GM18498 (cell line): Measurements from ENCODE around the gene NRGN.
A peak's percentile ranks its signal among the peaks of the same experiment; 100 is the strongest.

Source experiments
- ATAC-seq: cut with Tn5 transposase; IDR thresholded peaks from one replicate; pipeline ENCODE4 v1.9.1; 2021; ENCODE audit warnings: mild to moderate bottlenecking, moderate library complexity; ENCODE audit not compliant: unreplicated experiment

Gene NRGN

GRCh38 chr11:124738713-124739478 is 846 bp upstream of the NRGN start:
- no peak for ATAC-seq

- peak; percentile 45 for ATAC-seq
These were observed 638 bp downstream of the NRGN start for GRCh38 chr11:124740277-124740882.

- no peak for ATAC-seq
These were observed 2.8 kb downstream of the NRGN start for GRCh38 chr11:124742555-124742954.

DNA sequence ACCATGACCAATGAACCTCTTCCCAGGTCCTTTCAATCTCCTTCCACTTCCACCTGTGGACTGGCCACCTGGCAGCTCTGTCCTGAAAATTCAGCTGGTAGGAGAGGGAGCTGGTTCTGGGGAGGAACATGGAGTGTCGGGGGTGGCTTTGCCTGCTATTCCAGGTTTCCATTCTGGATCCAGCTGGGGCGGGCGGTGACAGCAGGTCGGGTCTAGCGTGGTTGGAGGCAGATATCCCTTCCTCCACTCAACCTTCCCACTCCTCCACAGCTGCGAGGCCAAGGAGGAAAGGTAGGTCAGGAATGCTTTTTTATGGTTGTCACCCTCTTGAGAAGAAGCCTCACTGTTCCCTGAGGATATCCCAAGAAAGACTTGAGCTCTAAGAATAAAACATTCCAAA is 3.3 kb downstream of the NRGN start:
- no peak for ATAC-seq

- ATAC-seq, result no peak
These were observed 5.6 kb downstream of the NRGN start for GRCh38 chr11:124745270-124745834.

GRCh38 chr11:124745835-124746620 is 6.3 kb downstream of the NRGN start:
- peak; percentile 26 for ATAC-seq

GRCh38 chr11:124746621-124747243 is 7.0 kb downstream of the NRGN start:
- ATAC-seq, result peak; percentile 95

GRCh38 chr11:124747406-124748099 is 7.8 kb downstream of the NRGN start:
- ATAC-seq, result no peak

GRCh38 chr11:124748100-124748418 is 8.3 kb downstream of the NRGN start:
- ATAC-seq, result no peak

- no peak for ATAC-seq
These were observed 9.0 kb downstream of the NRGN start for GRCh38 chr11:124748481-124749343.

DNA sequence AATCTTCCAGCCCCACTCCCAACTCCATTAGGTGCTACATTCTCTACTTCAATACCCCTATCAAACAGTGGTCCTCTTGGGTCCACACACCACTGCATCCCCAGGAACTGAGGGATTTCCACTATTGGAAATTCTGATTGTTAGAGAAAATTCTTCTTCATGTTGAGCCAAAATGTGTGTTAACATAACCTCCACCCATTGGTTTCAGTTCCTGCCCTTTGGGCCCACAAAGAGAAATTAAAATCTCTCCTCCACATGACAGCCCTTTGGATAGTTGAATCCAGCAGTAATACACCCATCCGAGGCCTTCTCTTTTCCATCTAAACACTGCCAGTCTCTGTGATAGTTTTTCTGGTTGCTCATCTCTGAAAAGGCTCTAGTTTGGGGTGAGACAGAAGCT is 10.2 kb downstream of the NRGN start:
- ATAC-seq, result no peak

DNA sequence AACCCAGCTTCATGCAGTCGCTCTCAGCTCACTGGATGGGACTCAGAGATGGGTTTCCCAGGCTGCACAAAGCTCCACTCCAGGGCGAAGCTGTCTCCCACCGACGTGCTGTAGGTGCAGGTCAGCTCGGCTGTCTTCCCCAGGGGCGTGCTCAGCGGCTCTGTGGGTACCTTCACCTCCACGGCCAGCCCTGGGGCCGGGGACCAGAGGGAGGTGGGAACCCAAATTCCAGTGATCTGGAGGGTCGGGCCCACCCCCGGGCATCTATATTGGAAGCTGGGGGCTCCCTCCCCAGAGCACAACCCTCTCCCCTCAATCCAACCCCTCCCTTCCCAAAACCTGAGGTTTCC is 11.6 kb downstream of the NRGN start:
- ATAC-seq, result no peak

- ATAC-seq, result no peak
These were observed 12.2 kb downstream of the NRGN start, which contains the start of gene VSIG2 for GRCh38 chr11:124751741-124752470. TSS of gene VSIG2 (minus strand) at chr11:124752255. CDS start at chr11:124752137, 118 bp downstream.

GRCh38 chr11:124752471-124753102 is 12.8 kb downstream of the NRGN start:
- no peak for ATAC-seq

DNA sequence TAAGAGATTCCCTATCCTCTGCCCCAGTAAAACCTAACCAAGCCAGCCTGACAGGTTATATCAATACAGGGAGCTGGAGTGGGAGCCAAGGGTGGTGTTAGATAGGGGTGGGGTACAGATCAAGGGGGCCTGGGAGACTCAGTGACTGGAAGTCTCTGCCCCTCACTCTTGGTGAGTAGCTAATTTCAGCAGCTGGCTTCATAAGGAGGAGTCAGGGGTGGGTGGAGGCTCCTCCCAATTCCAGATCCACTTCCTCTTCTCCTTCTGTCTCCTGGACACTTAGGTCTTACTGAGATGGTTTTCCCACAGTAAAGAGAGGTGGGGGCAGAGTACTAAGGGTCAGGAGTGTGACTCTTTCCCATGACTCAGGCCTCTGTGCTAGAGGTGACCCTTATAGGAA is 13.5 kb downstream of the NRGN start:
- ATAC-seq, result no peak

DNA sequence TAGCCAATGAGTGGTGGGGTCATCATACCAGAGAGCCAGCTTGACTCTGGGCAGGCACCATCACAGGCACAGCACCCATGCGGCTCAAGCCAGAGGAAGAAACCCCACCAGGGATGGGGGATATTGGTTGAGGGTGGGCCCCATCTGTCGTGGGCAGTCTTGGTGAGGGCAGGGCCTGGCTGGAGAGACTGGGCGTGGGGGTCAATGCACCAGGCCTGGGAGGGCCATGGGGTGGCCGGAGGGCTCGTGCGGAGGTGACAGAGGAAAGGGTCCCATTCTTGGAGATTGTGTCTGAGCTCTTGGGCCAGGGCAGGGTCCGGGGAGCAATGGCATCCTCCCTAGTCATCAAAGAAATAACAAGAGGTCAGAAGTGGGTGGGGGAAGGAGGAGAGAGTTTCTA is 13.9 kb downstream of the NRGN start:
- no peak for ATAC-seq

GRCh38 chr11:124754309-124754708 is 14.6 kb downstream of the NRGN start:
- ATAC-seq, result no peak

DNA sequence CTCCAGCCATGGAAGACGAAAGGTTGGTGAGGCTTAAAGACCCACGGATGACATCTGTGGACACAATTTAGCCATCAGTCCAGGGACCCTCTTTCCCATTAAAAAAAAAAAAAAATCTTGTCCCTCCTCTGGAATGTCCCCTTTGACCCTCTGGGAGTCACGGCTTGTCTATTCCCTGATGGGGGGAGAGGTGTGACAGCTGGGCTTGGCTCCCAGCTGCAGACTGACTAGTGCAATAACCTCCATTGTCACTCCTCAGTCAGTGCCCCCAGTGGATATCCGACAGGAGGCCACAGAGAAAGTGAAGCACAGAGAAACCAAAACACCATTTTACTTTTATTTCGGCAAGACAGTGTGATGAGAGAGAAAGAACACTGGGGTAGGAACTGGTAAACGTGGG is 15.0 kb downstream of the NRGN start:
- no peak for ATAC-seq
